Renal cortex interstitium (tissue), 11 donors: ENCODE measurements around the gene SPECC1L. TPM values are rescaled to one million over a fixed set of nuclear protein-coding genes. Genes with fewer than 3 reads are reported as not detected.
"Not testable (repeated sequence)": the region's sequence is repeated elsewhere in the genome, so short reads cannot be mapped to it uniquely, and the experiment has no call there.

Experiments
- DNase-seq, 11 donors: peaks; one replicate each; pipeline ENCODE4 v3.0.0-alpha.2; 2013; ENCODE audit warnings: low read depth in 9 of 11, low spot score in 4 of 11; ENCODE audit errors: extremely low read depth in 1 of 11
- polyA plus RNA-seq, 3 donors: library from polyadenylated mRNA; unstranded; fragments of 120-200 nt; gene quantifications; one replicate each; pipeline ENCODE4 v1.2.1, GENCODE V29; 2013; ENCODE audit not compliant: insufficient read length in 3 of 3

SPECC1L gene
- polyA plus RNA-seq, 3 donors: 44.5 to 53.2 (median 51.3) TPM

GRCh38 chr22:24240985-24241692 is 29.5 kb upstream of the SPECC1L start:
- DNase-seq: not testable (repeated sequence)

- not testable (repeated sequence) for DNase-seq
These were observed 27.2 kb upstream of the SPECC1L start for GRCh38 chr22:24243417-24243816.

GRCh38 chr22:24244144-24244787 is 26.4 kb upstream of the SPECC1L start:
- no peak for DNase-seq

- not testable (repeated sequence) for DNase-seq
These were observed 25.6 kb upstream of the SPECC1L start, which contains the start of gene GGT5 for GRCh38 chr22:24245030-24245431. TSS of gene GGT5 (minus strand) at chr22:24245082. CDS start at chr22:24244725, 357 bp downstream.

GRCh38 chr22:24245584-24246561 is 24.8 kb upstream of the SPECC1L start:
- DNase-seq: not testable (repeated sequence)

- DNase-seq: no peak
These were observed 23.6 kb upstream of the SPECC1L start for GRCh38 chr22:24247011-24247507.

- peak in 10 of 11 donors; percentile 35 to 70 (median 58) for DNase-seq
These were observed 22.9 kb upstream of the SPECC1L start for GRCh38 chr22:24247564-24248344.

GRCh38 chr22:24248611-24249010 is 22.0 kb upstream of the SPECC1L start:
- not testable (repeated sequence) for DNase-seq

- DNase-seq: not testable (repeated sequence)
These were observed 21.2 kb upstream of the SPECC1L start for GRCh38 chr22:24249413-24249812.

- DNase-seq: not testable (repeated sequence)
These were observed 19.3 kb upstream of the SPECC1L start for GRCh38 chr22:24251286-24251685.

- DNase-seq: not testable (repeated sequence)
These were observed 17.5 kb upstream of the SPECC1L start for GRCh38 chr22:24253126-24253525.

- not testable (repeated sequence) for DNase-seq
These were observed 14.5 kb upstream of the SPECC1L start for GRCh38 chr22:24256136-24256535.

GRCh38 chr22:24256736-24257135 is 13.9 kb upstream of the SPECC1L start:
- not testable (repeated sequence) for DNase-seq

- DNase-seq: peak in 2 of 11 donors; percentile 58 to 78
These were observed 11.2 kb upstream of the SPECC1L start for GRCh38 chr22:24259459-24259858.

- not testable (repeated sequence) for DNase-seq
These were observed 8.4 kb upstream of the SPECC1L start for GRCh38 chr22:24262185-24262749.

- not testable (repeated sequence) for DNase-seq
These were observed 7.2 kb upstream of the SPECC1L start for GRCh38 chr22:24263479-24263878.

GRCh38 chr22:24264329-24264896 is 6.2 kb upstream of the SPECC1L start:
- not testable (repeated sequence) for DNase-seq

GRCh38 chr22:24265734-24266133 is 4.9 kb upstream of the SPECC1L start:
- DNase-seq: no peak
